NCI-H345 treated with DMSO at 0.1 percent for 48 hours (cell line): ENCODE data around the gene ACKR1.

Experiments used
- DNase-seq: peaks from one replicate; lab custom pipeline; 2025; ENCODE audit not compliant: unreplicated experiment; lab: John Stamatoyannopoulos, UW

The ACKR1 gene, protein sequence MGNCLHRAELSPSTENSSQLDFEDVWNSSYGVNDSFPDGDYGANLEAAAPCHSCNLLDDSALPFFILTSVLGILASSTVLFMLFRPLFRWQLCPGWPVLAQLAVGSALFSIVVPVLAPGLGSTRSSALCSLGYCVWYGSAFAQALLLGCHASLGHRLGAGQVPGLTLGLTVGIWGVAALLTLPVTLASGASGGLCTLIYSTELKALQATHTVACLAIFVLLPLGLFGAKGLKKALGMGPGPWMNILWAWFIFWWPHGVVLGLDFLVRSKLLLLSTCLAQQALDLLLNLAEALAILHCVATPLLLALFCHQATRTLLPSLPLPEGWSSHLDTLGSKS

DNA sequence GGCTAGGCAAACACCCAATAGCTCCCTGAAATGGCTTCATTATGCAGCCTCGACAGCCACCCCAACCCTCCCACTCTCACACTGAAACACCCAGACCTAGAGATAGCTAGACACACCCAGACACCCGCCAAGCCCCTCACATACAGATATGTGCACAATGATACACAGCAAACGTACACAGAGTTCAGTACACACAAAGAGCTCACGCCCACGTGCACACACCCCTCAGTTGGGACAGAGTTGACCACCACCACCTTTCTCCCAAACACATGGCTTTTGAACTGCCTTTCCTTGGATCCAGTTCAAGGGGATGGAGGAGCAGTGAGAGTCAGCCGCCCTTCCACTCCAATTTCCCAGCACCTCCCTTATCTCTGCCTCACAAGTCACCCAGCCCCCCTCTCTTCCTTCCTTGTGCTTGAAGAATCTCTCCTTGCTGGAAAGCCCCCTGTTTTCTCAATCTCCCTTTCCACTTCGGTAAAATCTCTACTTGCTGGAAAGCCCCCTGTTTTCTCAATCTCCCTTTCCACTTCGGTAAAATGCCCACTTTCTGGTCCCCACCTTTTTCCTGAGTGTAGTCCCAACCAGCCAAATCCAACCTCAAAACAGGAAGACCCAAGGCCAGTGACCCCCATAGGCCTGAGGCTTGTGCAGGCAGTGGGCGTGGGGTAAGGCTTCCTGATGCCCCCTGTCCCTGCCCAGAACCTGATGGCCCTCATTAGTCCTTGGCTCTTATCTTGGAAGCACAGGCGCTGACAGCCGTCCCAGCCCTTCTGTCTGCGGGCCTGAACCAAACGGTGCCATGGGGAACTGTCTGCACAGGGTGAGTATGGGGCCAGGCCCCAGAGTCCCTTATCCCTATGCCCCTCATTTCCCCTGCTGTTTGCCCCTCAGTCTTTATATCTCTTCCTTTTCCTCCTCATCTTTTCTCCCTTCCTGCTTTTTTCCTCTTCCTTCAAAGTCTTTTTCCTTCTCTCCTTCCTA is at the start of gene ACKR1:
Gene ACKR1 (plus strand): TSS at position 715 of the 981 bp plus-strand sequence. CDS start 85 bp downstream, at position 800.
- no peak for DNase-seq

- DNase-seq, result peak; percentile 69
Observed at GRCh38 chr1:159161001-159161718, 43.5 kb upstream of the ACKR1 start.

- DNase-seq, result no peak
Observed at GRCh38 chr1:159161719-159162026, 43.0 kb upstream of the ACKR1 start.

DNA sequence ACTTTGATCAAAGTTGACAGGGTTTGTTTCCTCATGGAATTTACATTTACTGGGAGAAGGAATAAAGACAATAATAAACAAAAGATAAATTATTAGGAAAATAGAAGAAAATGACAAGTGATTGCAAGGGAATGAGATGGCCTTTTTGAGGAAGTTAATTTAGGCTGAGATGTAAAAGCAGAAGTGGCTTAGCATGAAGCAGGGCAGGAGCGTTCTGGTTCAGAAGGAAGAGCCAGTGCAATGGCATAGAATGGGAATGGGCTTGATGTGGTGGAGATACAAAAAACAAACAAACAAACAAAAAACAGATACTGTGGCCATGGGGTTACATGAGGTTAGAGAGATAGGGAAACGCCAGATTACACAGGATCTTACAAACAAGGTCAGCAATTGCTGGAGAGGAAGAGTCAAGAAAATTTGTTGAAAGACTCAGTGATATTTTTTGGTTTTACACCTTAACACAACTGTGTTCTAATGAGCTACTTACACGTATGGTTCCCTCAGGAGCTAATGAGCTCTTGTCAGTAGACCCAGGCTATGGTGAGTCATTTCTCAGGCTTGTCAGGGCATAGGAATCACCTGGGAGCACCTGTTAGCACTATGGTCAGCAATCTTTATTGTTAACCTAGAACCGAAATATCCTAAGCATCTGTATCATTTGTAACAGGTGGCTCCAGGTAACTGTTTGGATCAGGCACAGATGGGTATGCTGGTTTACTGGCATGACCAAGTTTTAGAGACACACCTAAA is 42.0 kb upstream of the ACKR1 start:
- DNase-seq, result no peak

GRCh38 chr1:159163614-159164228 is 41.0 kb upstream of the ACKR1 start:
- no peak for DNase-seq

DNA sequence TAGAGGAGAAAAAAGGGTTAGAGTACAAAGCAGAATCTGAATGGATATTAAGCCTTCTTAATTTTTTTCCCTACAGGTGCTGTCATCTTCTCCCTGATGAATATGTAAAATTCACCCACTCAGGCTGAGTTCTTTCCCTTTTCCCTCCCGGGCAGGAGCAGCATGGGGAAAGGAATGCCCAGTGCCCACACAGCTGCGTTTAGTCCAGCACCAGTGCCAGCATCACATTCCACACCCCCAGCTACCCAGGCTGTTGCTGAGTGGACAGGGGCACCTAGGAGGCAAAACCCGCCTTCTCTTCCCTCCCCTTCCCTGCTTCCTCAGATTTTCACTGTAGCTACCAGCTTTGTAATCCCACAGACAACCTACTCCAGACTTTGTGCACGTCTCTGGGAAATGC is 36.6 kb upstream of the ACKR1 start:
- DNase-seq, result no peak

GRCh38 chr1:159170639-159171038 is 34.0 kb upstream of the ACKR1 start:
- DNase-seq, result no peak

- DNase-seq, result no peak
Observed at GRCh38 chr1:159171254-159171687, 33.4 kb upstream of the ACKR1 start, which contains the start of gene CADM3. Gene CADM3, plus strand, starts transcription at chr1:159171615. Its CDS starts 151 bp downstream, at chr1:159171766.

- DNase-seq, result no peak
Observed at GRCh38 chr1:159171688-159172501, 32.8 kb upstream of the ACKR1 start.

- no peak for DNase-seq
Observed at GRCh38 chr1:159172614-159173291, 31.9 kb upstream of the ACKR1 start.

GRCh38 chr1:159173320-159173719 is 31.4 kb upstream of the ACKR1 start:
- no peak for DNase-seq

- no peak for DNase-seq
Observed at GRCh38 chr1:159175571-159175970, 29.1 kb upstream of the ACKR1 start.

DNA sequence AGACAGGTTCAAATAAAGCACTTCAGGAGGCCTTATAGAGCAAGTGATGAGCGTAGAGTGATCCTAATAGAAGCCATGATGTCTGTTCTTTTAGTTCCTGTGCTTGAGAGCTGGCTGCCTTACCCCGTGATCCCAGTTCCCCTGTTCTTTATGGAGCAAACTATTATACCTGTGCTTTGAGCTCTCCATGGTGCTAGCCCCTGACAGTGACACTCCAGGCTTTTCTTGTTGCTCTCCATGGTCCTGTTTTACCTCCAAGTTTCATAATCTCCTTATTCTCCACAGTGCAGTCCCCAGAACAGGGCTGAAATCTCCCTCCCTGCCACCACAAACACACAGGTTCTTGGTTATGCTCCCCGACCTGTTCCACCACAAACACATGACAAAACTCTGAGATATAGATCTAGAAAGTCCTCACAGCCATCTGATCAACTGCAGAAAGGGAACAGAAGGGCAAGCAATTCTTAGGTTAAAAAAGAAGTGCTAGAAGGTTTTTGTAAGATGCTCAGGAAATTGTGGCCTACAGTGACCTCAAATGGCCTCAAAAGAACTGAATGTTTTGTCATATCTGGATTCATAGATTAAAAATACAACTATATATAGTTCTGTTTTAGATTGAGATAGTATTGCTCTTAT is 27.3 kb upstream of the ACKR1 start:
- DNase-seq, result no peak

DNA sequence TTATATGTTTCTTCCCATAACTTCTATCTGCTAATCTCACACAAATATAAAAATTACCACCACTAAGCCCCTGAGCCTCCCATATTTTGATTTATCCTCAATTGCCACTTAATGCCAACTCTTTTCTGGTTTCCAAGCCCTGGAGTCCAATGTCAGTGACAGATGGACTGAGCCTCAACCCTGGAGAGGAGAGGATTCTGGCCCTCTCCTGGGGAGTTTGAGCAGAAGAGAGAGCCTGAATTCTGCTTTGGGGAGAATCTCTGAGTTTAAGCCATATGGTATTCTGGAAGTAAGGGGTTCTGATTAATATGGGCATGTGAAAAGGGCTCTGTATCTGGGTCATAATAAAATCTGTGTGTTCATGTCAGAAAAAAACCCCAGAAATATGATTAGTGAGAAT is 24.8 kb upstream of the ACKR1 start:
- DNase-seq, result no peak

GRCh38 chr1:159180516-159180915 is 24.2 kb upstream of the ACKR1 start:
- no peak for DNase-seq

DNA sequence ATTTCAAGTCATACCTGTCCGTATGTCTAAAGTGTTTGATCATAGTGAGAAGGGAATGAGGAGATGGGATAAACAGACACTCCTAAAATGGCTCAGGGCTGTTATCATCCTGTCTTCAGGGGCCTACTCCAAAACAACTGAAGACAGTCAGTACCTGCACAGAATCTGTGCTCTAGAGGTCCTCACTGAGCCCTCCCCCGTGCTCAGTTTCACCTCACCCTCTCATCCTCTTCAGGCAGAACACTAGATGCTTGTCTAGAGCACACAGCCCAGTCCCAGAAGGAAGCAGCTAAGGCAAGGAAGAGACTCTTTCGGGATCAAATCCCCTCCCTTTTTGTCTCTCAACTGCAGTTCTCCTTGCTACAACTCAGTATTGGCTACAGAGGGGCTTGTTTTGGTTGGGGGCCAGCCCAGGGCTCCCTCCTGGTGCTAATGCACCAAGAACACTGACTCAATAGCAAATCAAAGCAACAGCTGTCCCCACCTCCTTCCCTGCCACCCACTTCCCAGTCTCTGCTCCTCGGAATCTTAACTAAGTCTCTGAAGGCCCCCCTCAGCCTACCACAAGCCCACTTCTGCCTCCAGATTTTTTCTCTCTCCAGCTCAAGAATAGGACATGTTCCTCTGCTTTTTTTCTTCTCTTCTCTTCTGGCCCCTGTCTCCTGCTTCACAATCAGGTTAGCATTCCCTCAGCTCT is 23.2 kb upstream of the ACKR1 start:
- no peak for DNase-seq

DNA sequence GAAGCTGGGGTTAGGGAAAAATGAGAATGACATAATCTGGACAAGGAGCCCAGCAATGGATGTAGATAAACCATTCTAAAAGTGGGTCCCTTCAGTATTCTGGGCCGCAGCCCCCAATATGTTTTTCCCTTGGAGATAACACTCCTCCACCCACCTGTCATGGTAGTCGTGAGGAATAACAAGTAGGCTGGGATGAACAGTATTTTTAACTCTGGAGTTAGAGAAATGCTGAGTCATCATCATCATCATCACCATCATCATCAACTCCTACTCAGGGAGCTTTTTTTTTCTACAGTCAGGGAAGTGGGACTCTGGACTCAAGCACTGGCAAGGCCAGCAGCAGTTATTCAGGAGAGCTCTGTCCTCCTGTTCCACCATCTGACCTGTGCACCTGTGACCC is 20.5 kb upstream of the ACKR1 start:
- no peak for DNase-seq

DNA sequence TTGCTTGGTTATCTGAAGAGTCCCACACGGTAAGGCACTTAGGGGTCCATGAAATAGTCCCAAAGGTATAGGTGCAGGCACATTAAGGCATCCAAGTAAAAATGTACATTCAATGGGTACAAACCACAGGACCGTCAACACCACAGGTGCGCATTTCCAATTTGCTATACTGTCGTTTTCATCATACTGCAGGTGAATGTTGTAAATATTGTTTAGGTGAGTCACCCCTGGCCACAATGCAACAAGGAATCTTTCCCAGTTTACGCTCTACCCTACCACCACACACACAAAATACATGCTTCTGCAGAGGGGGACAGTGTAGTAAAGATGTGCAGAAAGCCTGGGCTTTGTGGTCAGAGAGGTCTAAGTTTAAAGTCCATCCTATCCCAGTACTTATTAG is 19.6 kb upstream of the ACKR1 start:
- DNase-seq, result no peak
